ENCODE measurements around the gene TLR5.

Gene TLR5

DNA sequence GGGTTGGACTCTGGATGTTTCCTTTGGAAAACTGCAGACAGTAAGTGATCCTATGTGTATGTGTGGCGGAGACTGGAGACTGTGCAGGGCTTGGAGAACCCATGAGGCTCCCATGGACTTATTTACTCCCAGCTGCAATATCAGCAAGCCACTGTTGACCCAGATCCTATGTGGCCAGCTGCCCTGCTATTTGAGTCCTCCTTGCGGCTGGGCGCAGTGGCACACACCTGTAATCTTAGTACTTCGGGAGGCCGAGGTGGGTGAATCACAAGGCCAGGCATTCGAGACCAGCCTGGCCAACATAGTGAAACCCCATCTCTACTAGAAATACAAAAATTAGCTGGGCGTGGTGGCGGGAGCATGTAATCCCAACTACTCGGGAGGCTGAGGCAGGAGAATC is 83.5 kb downstream of the TLR5 start:
- no peak for DNase-seq

Data from stimulated activated CD4-positive, alpha-beta T cell treated with anti-CD3 and anti-CD28 coated beads, Interleukin-1b, Interleukin-23, amount 100 ng/mL, for 48 hours (primary cell).